NCI-H2171 (cell line): ENCODE data around the gene LRRK1.

ENCODE experiments used
- DNase-seq: peaks from one replicate; lab custom pipeline; 2025; lab: John Stamatoyannopoulos, UW

The LRRK1 gene

GRCh38 chr15:101058735-101059134, 139.6 kb downstream of the LRRK1 start:
- DNase-seq = no peak

DNA sequence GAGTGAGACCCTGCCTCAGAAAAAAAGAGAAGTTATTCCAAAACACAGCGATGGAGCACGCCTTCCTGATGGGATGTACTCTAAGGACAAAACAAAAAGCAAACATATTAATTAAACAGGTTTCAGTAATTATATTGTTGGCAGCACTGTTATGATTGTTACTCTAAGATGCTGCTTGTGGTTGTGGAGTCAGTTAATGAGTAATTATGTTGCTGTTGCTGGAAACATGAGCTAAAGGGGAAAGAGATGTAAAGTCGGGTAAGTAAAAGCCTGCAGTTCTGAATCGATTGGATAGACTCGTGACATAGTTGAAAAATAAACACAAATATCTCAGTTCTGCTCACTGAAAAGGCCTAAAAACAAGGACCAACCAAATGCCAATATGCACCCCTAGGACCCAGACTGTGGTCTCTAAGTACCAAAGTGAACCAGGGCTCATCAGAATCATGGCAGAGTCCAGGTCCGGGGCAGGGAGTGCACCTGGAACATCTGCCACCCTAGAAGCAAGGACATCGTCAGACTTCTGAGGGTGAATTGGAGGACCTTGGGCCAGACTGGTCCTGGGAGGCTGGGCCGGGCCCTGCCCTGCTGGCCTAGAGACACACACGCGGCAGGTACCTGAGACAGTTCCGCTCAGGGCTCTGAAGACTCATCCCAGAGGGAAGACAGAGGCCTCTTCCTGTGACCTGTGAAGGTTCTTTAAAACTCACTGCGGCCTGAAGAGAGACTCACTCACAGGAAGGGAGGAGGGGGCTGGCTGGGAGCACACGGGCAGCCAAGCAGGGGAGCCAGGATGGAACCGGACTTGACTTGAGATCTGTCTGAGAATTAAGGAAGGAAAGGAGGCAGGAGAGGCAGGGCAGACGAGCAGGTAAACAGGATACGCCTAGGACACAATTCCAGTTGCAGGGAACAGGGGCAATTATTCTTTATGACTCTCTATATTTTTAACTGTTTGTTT, 140.5 kb downstream of the LRRK1 start:
- no peak for DNase-seq

DNA sequence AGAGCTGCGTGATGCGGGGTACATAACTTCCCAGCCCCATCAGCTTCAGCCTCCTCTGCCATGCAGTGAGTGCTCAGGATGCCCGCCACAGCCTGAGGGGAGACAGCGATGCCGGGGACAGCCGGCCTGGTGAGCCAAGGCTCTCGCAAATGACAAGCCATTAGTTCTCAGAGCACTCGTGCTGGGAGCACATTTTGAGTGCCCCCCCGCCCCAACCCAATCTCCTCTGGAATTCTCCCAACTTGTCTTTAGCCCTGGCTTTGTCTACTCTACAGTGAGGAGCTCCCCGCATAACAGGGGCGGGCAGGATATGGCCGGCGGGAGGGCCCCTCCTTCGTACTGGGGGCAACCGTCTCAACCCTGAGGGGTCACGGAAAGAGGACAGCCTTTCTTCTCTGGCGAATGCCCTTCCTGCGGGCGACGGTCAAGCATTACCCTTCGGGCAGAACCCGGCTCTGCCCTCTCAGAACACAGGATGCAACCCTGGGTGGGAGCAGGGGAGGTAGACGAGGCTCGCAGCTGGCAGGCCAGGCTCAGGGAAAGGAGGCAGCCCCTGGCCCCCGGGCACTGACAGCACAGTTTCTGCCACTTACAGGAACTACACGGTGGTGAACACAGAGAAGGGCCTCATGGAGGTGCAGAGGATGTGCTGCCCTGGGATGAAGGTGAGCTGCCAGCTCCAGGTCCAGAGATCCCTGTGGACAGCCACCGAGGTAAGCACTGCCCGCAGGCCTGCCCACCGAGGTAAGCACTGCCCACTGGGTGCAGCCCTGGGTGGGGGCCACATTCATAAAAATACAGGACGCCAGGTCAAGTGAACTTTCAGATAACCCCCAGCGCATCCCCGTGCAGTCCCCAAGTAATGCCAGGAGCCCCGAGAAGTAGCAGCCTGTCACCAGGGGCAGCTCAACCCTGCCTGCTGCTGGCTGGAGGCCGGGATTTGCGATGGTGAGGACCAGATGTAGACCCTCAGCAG, 141.7 kb downstream of the LRRK1 start:
- no peak for DNase-seq

DNA sequence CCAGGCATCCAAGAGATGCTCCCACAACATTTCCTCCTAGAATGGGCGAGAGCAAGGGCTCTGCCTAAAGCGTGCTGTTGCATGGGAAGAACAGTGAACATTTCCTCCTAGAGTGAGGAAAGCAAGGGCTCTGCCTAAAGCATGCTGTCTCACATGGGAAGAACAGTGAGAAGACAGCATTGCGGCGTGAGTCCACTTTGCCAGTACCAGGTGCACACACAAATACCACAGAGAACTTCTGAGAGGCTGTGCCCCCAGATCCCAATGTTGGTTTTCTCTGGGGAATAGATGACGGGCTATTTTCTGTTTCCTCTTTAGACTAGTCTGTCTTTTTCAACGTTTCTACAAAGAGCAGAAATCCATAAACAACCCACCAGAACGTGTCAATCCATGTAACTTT, 142.9 kb downstream of the LRRK1 start:
- no peak for DNase-seq

- no peak for DNase-seq
Observed at GRCh38 chr15:101062471-101063171, 143.5 kb downstream of the LRRK1 start.

- DNase-seq = no peak
Observed at GRCh38 chr15:101063212-101063611, 144.1 kb downstream of the LRRK1 start.

- DNase-seq = no peak
Observed at GRCh38 chr15:101063891-101064794, 145.0 kb downstream of the LRRK1 start.

DNA sequence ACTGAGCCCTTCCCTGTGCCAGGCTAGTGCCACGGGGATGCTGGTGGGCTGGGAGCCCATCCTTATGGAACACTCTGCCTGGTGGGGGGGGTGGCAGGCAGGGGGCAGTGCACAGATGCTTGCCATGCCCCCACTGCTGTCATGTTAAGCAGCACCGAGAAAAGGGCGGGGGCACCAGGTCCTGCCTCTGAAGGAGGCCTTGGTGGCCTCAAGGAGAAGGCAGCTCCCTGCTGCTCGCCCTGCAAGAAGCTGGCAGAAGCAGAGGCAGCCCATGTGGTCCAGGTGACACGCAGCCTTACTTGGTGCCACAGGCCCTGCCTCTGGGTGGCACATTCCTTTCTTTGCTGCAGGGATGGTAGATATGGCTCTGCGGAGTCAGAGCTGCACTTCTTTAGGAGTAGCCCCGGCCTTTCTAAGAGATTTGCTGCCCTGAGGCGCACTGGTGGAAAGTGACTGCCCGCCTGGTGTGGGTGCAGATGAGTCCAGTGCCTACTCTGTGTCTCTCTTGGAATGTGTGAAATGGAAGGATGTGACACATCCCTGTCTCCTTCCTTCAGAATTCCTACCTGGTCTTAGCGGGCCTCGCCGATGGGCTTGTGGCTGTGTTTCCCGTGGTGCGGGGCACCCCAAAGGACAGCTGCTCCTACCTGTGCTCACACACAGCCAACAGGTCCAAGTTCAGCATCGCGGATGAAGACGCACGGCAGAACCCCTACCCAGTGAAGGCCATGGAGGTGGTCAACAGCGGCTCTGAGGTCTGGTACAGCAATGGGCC, 145.8 kb downstream of the LRRK1 start:
- DNase-seq = no peak

DNA sequence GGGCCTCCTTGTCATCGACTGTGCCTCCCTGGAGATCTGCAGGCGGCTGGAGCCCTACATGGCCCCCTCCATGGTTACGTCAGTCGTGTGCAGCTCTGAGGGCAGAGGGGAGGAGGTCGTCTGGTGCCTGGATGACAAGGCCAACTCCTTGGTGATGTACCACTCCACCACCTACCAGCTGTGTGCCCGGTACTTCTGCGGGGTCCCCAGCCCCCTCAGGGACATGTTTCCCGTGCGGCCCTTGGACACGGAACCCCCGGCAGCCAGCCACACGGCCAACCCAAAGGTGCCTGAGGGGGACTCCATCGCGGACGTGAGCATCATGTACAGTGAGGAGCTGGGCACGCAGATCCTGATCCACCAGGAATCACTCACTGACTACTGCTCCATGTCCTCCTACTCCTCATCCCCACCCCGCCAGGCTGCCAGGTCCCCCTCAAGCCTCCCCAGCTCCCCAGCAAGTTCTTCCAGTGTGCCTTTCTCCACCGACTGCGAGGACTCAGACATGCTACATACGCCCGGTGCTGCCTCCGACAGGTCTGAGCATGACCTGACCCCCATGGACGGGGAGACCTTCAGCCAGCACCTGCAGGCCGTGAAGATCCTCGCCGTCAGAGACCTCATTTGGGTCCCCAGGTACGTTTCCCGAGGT, 146.5 kb downstream of the LRRK1 start:
- no peak for DNase-seq

DNA sequence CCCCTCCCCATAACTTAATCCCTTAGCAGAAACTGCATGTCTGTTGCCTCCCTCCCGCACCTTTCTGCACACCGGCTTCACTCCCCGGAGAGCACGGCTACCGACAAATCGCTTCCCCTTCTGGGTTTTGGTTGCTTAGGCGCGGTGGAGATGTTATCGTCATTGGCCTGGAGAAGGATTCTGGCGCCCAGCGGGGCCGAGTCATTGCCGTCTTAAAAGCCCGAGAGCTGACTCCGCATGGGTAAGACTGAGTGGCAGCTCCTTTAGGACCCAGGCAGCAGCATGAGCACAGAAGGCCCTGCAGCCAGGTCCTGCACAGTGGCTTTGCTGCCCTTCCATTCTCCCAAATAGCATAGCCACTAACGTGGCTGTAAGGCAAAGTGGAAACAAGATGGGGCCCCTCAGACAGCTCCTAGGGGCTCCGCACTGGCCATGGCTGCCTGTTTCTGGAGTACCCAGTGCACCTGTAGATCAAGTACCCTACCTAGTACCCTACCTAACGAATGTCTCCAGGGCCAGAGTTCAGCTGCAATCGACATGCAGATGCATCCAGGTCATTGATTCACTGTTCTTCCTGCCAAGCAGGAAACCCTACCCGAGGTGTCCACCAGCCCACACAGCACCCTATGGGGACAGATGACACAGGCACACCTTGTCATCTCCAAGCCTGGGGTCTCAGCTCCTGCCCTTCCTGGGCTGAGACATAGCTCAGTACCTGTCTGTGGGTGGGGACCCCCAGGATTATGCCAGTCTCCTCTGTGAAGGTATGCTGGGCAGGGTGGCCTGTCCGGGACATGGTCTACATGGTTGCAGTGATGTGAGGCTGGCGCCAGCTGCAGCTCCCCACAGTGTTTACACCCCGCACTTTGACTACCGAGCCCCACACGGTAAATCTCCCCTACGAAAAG, 147.6 kb downstream of the LRRK1 start:
- no peak for DNase-seq

DNA sequence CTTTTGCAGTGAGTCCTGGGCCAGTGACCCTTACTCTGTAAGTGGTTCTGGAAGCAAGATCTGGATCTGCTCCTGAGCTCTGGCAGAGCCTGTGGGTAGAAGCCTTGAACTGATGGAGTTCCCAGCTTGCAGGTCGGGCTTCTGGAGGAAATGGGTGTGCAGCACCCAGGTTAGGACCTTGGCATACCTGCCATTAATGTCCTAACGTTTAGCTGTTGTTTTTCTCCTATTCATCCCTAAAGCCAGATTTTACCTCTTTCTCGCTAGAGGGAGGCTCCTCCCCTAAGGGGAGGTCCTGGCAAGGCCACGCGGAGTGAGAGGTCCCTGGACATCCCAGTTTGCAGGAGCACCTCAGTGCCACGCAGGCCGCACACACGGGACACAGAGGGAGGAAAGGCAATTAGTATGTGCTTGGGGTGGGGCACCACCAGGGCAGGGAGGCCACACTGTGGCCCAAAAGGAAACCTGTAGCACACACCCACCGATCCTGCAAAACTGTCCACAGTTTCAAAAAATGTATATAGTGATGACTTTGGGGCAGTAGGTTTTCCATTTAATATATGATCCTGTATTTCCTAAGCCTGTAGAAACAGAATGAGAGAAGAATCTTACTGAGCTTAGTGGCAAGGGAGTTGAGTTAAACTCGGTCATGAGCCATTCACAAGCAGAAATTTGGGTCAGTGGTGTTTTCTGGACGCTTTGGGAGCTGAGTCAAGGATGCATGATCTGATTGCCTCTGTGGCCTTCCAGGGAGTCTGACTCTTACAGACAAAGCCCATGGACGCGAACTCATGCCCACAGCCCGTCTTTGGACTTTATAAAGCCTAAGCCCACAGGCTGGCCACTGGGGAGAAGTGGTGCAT, 148.7 kb downstream of the LRRK1 start:
- no peak for DNase-seq

DNA sequence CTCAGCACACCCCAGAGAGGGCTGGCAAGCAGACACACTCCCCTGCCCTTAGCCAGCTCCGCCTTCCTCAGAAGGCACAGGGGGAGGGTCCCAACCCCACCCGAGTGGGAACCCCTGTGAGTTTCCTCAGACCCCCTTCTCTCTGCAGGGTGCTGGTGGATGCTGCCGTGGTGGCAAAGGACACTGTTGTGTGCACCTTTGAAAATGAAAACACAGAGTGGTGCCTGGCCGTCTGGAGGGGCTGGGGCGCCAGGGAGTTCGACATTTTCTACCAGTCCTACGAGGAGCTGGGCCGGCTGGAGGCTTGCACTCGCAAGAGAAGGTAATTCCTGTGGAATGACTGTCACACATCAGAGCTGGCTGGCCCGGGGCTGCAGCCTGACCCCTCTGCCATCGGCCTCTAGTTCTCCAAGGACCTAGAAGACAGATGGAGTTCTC, 149.4 kb downstream of the LRRK1 start:
- DNase-seq = no peak

DNA sequence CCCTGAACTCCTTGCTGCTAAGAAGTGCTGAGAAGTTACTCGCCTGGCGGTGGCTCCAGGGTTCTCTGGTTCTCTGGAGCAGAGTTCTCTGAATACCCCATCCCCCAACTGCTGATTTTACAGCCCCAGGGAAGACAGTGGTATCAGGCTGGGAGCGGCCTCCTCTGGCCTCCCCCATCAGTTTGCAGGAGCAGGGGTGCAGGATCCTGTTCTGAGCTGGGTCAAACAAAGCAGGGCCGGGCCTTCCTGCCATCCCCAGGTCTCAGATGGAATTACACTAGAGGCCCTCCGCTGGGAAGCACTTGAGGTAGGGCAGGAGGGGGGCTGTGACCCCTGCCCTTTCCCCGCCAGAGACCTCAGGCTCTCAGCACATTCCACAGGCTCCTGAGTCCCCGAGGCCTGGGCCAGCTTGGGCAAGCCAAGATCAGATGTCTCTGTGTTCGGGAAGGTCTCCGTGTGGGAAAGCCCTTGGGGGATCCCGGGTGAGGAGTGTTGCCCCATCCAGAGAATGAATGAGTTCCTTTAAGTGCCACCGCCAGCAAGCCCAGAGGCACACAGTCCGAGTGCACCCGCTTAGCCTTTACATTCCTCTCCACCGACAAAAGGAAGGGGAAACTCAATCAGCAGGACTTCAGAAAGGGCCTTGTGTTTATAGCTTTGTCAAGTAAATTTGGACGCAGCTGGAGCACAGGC, 149.9 kb downstream of the LRRK1 start:
- DNase-seq = no peak

GRCh38 chr15:101069654-101069973, 150.5 kb downstream of the LRRK1 start:
- DNase-seq = no peak

DNA sequence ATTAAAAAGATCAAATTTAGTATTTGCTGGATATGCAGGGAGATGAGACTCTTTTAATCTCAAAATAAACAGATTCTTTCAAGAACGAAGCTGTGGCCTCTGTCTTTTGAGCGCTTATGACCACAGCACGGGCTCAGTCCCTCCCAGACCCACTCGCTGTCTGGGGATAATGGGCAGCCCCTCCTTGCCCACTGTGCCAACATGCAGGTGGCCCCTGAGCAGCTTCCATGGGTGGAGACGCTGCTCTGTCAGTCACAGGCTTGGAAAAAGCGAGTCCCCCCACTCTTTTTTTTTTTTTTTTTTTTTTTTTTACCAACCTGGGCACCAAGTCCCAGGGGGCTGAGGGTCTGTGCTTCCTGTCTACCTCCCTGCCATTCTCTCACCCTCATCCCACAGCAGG, 150.9 kb downstream of the LRRK1 start:
- no peak for DNase-seq

- DNase-seq = no peak
Observed at GRCh38 chr15:101070502-101071273, 151.5 kb downstream of the LRRK1 start.
